Keratinocyte (primary cell): ENCODE results near the gene LHFPL2. TPM values are rescaled to one million over a fixed set of nuclear protein-coding genes. Genes with fewer than 3 reads are reported as not detected.

Experiments used
- DNase-seq: peaks from one replicate; pipeline ENCODE4 v3.0.0-alpha.2; 2011; ENCODE audit warnings: low read depth, missing footprints, low spot score
- FAIRE-seq: peaks from 2 replicates; lab custom pipeline; 2011; peaks lifted over from hg19 to GRCh38; lab: Jason Lieb, UNC
- H2AFZ ChIP-seq: 2 replicates; pipeline ENCODE4 v1.6.0; 2012; ENCODE audit warnings: low read length, control low read depth, inconsistent platforms; ENCODE audit not compliant: control insufficient read depth
- H3K27ac ChIP-seq: 2 replicates; pipeline ENCODE4 v1.5.1; 2011; ENCODE audit warnings: low read length; ENCODE audit not compliant: control insufficient read depth, insufficient read depth
- H3K27me3 ChIP-seq: 3 replicates; pipeline ENCODE4 v1.6.0; 2011; ENCODE audit warnings: low read length; ENCODE audit not compliant: control insufficient read depth, insufficient read depth; ENCODE audit errors: extremely low read depth
- H3K36me3 ChIP-seq, 2 experiments: 2 replicates in 1 of 2; 3 replicates in 1 of 2; pipeline ENCODE4 v1.5.1; 2011; ENCODE audit warnings: low read length in 2 of 2, mild to moderate bottlenecking in 1 of 2; ENCODE audit not compliant: control insufficient read depth in 2 of 2, insufficient read depth in 2 of 2; ENCODE audit errors: extremely low read depth in 1 of 2
- H3K4me1 ChIP-seq: 3 replicates; pipeline ENCODE4 v1.5.1; 2011; ENCODE audit warnings: low read length; ENCODE audit not compliant: control insufficient read depth, insufficient read depth; ENCODE audit errors: extremely low read depth
- H3K4me2 ChIP-seq: 3 replicates; pipeline ENCODE4 v1.6.0; 2011; ENCODE audit warnings: low read depth, low read length; ENCODE audit not compliant: control insufficient read depth, insufficient read depth; ENCODE audit errors: extremely low read depth
- H3K4me3 ChIP-seq, 3 experiments: fragments of 200-600 bp in 1 of 3; sonication (generic) in 1 of 3; 2 replicates in 2 of 3; 3 replicates in 1 of 3; pipeline ENCODE4 v1.5.1; 2011 to 2016; ENCODE audit warnings: low read length in 3 of 3, mild to moderate bottlenecking in 3 of 3, control low read depth in 2 of 3, inconsistent platforms in 1 of 3, low read depth in 1 of 3, mixed read lengths in 1 of 3, mixed run types in 1 of 3, moderate library complexity in 1 of 3; ENCODE audit not compliant: control insufficient read depth in 2 of 3, insufficient read depth in 2 of 3; ENCODE audit errors: extremely low read depth in 1 of 3
- H3K79me2 ChIP-seq: 2 replicates; pipeline ENCODE4 v1.6.0; 2012; ENCODE audit warnings: low read length; ENCODE audit not compliant: control insufficient read depth, insufficient read depth
- H3K9ac ChIP-seq: 3 replicates; pipeline ENCODE4 v1.6.0; 2011; ENCODE audit warnings: low read length; ENCODE audit not compliant: control insufficient read depth, insufficient read depth; ENCODE audit errors: extremely low read depth
- H3K9me1 ChIP-seq: 3 replicates; pipeline ENCODE4 v1.6.0; 2011; ENCODE audit warnings: low read length; ENCODE audit not compliant: control insufficient read depth, insufficient read depth; ENCODE audit errors: extremely low read depth
- H3K9me3 ChIP-seq: 2 replicates; pipeline ENCODE4 v1.5.1; 2012; ENCODE audit warnings: low read depth, low read length; ENCODE audit not compliant: control insufficient read depth
- H4K20me1 ChIP-seq: 3 replicates; pipeline ENCODE4 v1.6.0; 2011; ENCODE audit warnings: low read length; ENCODE audit not compliant: control insufficient read depth, insufficient read depth; ENCODE audit errors: extremely low read depth
- CTCF ChIP-seq, 3 experiments: IDR thresholded peaks in 1 of 3; conservative IDR thresholded peaks in 1 of 3; optimal IDR thresholded peaks in 1 of 3; 2 replicates in 2 of 3; 3 replicates in 1 of 3; pipeline versions ENCODE3 to v1.5.1; 2011; ENCODE audit warnings: low read length in 3 of 3, mild to moderate bottlenecking in 3 of 3, moderate library complexity in 2 of 3, control low read depth in 1 of 3, inconsistent platforms in 1 of 3; ENCODE audit not compliant: insufficient read depth in 2 of 3; ENCODE audit errors: extremely low read depth in 1 of 3
- EZH2 ChIP-seq: IDR thresholded peaks from one replicate; pipeline ENCODE4 v1.6.1; 2012; ENCODE audit warnings: inconsistent platforms, mild to moderate bottlenecking, low read length, moderate library complexity
- dilution Hi-C: fragments of 300-500 bp; cut with MboI; formaldehyde crosslinking; loops from one replicate; pipeline ENCODE4 v1.7.0; 2020; ENCODE audit warnings: low sequenced_read_pairs; ENCODE audit not compliant: extremely low pct_ligation_motif_present
- polyA plus RNA-seq, 5 experiments: library from polyadenylated mRNA; depleted of rRNA in 3 of 5; stranded (reverse) in 3 of 5; stranded (forward) in 1 of 5; unstranded in 1 of 5; fragments of >200 nt; gene quantifications; 1 replicate in 1 of 5; 2 replicates in 3 of 5; 3 replicates in 1 of 5; pipeline versions ENCODE4 v1.2.1 to v1.2.3, GENCODE V29; 2011 to 2012; ENCODE audit warnings: missing spikeins in 2 of 5, low read depth in 1 of 5, low replicate concordance in 1 of 5

LHFPL2 gene
- polyA plus RNA-seq, 1 donor (not counting 4 experiments of a cell fraction or from before 2014, with no cell fraction given): 11.4 TPM

GRCh38 chr5:78534148-78534904 lies 114.2 kb downstream of the LHFPL2 start:
- H3K9ac ChIP-seq: no peak overlapping the region
- H2AFZ ChIP-seq: no peak overlapping the region
- FAIRE-seq (no peak), DNase-seq (no peak)
- TF ChIP-seq EZH2 (no peak), CTCF (optimal IDR thresholded peaks at IDR 0.05 in 1 of 3, IDR thresholded peaks at IDR 0.05 in 1 of 3, conservative IDR thresholded peaks at IDR 0.05 in 1 of 3; ENCODE audit: extremely low read depth in 1 of 3, insufficient read depth in 2 of 3, low read length in 3 of 3) (no peak)
- H3K79me2 ChIP-seq: peaks cover 17% of the 10 kb centered on the region
- dilution Hi-C loops: no loop called here
- no peak overlapping the region for H3K4me2 ChIP-seq
- H3K4me1 ChIP-seq: peaks cover 24% of the 10 kb centered on the region
- H3K4me3 ChIP-seq: no peak overlapping the region
- H3K9me1 ChIP-seq: peaks cover 5% of the 10 kb centered on the region
- no peaks in the 10 kb centered on the region for H3K27me3 ChIP-seq
- H3K36me3 ChIP-seq: no peaks in the 10 kb centered on the region
- H3K27ac ChIP-seq: peak overlapping the region; percentile 7
- no peaks in the 10 kb centered on the region for H3K9me3 ChIP-seq
- no peaks in the 10 kb centered on the region for H4K20me1 ChIP-seq

- no peaks in the 10 kb centered on the region for H3K9me1 ChIP-seq
- no peak overlapping the region for H3K4me3 ChIP-seq
- H2AFZ ChIP-seq: no peak overlapping the region
- no peak overlapping the region for H3K4me2 ChIP-seq
- FAIRE-seq: no peak
- H3K9ac ChIP-seq: no peak overlapping the region
- H3K9me3 ChIP-seq: no peaks in the 10 kb centered on the region
- no peak overlapping the region for H3K27ac ChIP-seq
- H3K79me2 ChIP-seq: peaks cover 12% of the 10 kb centered on the region
- no peaks in the 10 kb centered on the region for H3K27me3 ChIP-seq
- peaks cover 26% of the 10 kb centered on the region for H3K4me1 ChIP-seq
- dilution Hi-C loops: no loop called here
- TF ChIP-seq CTCF (optimal IDR thresholded peaks at IDR 0.05 in 1 of 3, IDR thresholded peaks at IDR 0.05 in 1 of 3, conservative IDR thresholded peaks at IDR 0.05 in 1 of 3; ENCODE audit: extremely low read depth in 1 of 3, insufficient read depth in 2 of 3, low read length in 3 of 3) (peak in 2 of 3 experiments; percentile 27 to 51), EZH2 (no peak)
- no peaks in the 10 kb centered on the region for H4K20me1 ChIP-seq
- no peaks in the 10 kb centered on the region for H3K36me3 ChIP-seq
- DNase-seq: no peak
Observed at GRCh38 chr5:78533356-78533755, 115.2 kb downstream of the LHFPL2 start.
